Measurements from ENCODE around the gene LVRN. TPM values are rescaled to one million over a fixed set of nuclear protein-coding genes. Genes with fewer than 3 reads are reported as not detected.

LVRN gene
- total and polyA plus RNA-seq, 7 donors, result 0.64 to 2.0 (median 0.91) TPM

DNA sequence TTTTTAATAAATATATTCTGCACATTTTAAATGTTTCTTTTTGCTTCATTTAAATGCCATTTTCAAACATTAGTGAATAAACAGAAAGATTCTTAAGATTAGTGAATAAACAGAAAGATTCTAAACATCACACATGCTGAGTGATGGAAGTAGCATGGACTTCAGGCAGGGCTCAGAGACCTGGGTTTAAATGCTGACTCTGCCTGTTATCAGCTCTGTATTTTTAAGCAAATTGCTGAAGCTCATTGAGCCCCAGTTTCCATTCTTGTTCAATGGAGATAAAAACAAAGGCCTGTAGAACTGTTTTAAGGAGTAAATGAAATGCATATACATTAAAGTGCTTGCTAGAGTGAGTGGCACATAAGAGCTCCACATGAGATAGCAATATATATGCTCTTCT is 8.1 kb upstream of the LVRN start:
- intact Hi-C loops (cut with DNase I), result no loop called here
- H3K36me3 ChIP-seq (ENCODE audit: insufficient read depth in 1 of 2, low read depth in 1 of 2), result no peaks in the 10 kb centered on the region
- no peak overlapping the region for H3K27ac ChIP-seq
- no peak overlapping the region for H3K4me3 ChIP-seq
- DNase-seq (no peak), ATAC-seq (no peak)
- no peaks in the 10 kb centered on the region for H3K4me1 ChIP-seq
- H3K27me3 ChIP-seq (ENCODE audit: insufficient read depth in 3 of 3, low read length in 2 of 3), result peaks cover 0 to 23% (median 0%) of the 10 kb centered on the region in 3 donors
- no peaks in the 10 kb centered on the region for H3K9me3 ChIP-seq
- TF ChIP-seq, protein P1, sequence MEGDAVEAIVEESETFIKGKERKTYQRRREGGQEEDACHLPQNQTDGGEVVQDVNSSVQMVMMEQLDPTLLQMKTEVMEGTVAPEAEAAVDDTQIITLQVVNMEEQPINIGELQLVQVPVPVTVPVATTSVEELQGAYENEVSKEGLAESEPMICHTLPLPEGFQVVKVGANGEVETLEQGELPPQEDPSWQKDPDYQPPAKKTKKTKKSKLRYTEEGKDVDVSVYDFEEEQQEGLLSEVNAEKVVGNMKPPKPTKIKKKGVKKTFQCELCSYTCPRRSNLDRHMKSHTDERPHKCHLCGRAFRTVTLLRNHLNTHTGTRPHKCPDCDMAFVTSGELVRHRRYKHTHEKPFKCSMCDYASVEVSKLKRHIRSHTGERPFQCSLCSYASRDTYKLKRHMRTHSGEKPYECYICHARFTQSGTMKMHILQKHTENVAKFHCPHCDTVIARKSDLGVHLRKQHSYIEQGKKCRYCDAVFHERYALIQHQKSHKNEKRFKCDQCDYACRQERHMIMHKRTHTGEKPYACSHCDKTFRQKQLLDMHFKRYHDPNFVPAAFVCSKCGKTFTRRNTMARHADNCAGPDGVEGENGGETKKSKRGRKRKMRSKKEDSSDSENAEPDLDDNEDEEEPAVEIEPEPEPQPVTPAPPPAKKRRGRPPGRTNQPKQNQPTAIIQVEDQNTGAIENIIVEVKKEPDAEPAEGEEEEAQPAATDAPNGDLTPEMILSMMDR (IDR thresholded peaks at IDR 0.05), result no peak

DNA sequence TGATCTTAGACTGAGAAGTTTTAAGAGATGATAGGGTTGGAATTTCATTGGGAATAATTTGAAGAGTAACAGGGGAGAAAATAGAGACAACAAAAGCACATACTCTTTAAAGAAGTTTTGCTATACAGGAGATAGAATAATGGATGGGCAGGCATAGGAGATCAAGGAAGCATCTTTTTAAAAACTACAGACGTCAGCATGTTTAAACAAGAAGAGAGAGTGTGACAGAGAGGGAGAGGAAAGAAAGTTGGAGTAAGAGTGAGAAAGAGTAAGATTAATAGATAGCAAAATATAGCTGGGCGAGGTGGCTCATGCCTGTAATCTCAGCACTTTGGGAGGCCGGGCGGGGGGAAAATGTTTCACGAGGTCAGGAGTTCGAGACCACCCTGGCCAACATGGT is 5.3 kb upstream of the LVRN start:
- H3K4me3 ChIP-seq, result no peak overlapping the region
- no peaks in the 10 kb centered on the region for H3K4me1 ChIP-seq
- peaks cover 0 to 50% (median 11%) of the 10 kb centered on the region in 3 donors for H3K27me3 ChIP-seq (ENCODE audit: insufficient read depth in 3 of 3, low read length in 2 of 3)
- TF ChIP-seq, protein P1 (IDR thresholded peaks at IDR 0.05), result no peak
- 72 to 89% (median 80%) methylated on average over 6 of the region's 6 CpGs for WGBS, 3 donors
- no peaks in the 10 kb centered on the region for H3K9me3 ChIP-seq
- H3K36me3 ChIP-seq (ENCODE audit: insufficient read depth in 1 of 2, low read depth in 1 of 2), result no peaks in the 10 kb centered on the region
- intact Hi-C loops (cut with DNase I), result no loop called here
- ATAC-seq (no peak), DNase-seq (no peak)
- no peak overlapping the region for H3K27ac ChIP-seq

GRCh38 chr5:115961381-115962238 is 665 bp upstream of the LVRN start:
- Histone ChIP-seq H3K4me1 (no peaks in the 10 kb centered on the region), H3K4me3 (peak overlapping the region; percentile 55), H3K36me3 (ENCODE audit: insufficient read depth in 1 of 2, low read depth in 1 of 2) (no peaks in the 10 kb centered on the region), H3K9me3 (no peaks in the 10 kb centered on the region), H3K27me3 (ENCODE audit: insufficient read depth in 3 of 3, low read length in 2 of 3) (peaks cover 0 to 84% (median 24%) of the 10 kb centered on the region in 3 donors), H3K27ac (no peak overlapping the region)
- ATAC-seq (peak in 1 of 4 donors; percentile 37), DNase-seq (peak; percentile 18 to 67)
- TF ChIP-seq, protein P1 (IDR thresholded peaks at IDR 0.05), result no peak
- 5 to 6% (median 5%) methylated on average over 42 of the region's 42 CpGs for WGBS, 3 donors
- intact Hi-C loops (cut with DNase I), result no loop called here

GRCh38 chr5:115962565-115963402 is 509 bp downstream of the LVRN start:
- 3 to 7% (median 3%) methylated on average over 67 to 71 of the region's 71 CpGs for WGBS, 3 donors
- ATAC-seq (peak; percentile 30 to 69 (median 56)), DNase-seq (peak; percentile 43 to 65)
- Histone ChIP-seq H3K27ac (no peak overlapping the region), H3K9me3 (no peaks in the 10 kb centered on the region), H3K27me3 (ENCODE audit: insufficient read depth in 3 of 3, low read length in 2 of 3) (peaks cover 0 to 72% (median 24%) of the 10 kb centered on the region in 3 donors), H3K36me3 (ENCODE audit: insufficient read depth in 1 of 2, low read depth in 1 of 2) (no peaks in the 10 kb centered on the region), H3K4me3 (peak overlapping the region; percentile 55), H3K4me1 (no peaks in the 10 kb centered on the region)
- intact Hi-C loops (cut with DNase I), result no loop called here
- TF ChIP-seq, protein P1 (IDR thresholded peaks at IDR 0.05), result no peak
